HEK293 (cell line): ENCODE data around the gene ACCSL.

Experiments
- CTCF ChIA-PET: fragments of 350-600 bp; formaldehyde crosslinking; extraction: SDS; loops from one replicate; lab custom pipeline; 2021; ENCODE audit warnings: antibody characterized with exemption; lab: Yijun Ruan, JAX
- POLR2A ChIA-PET: fragments of 300-600 bp; formaldehyde crosslinking; extraction: SDS; loops from one replicate; lab custom pipeline; 2020; ENCODE audit warnings: antibody characterized with exemption, inconsistent platforms; lab: Yijun Ruan, JAX
- H3K27ac ChIP-seq: fragments of 200-500 bp; sonication (Bioruptor generic); 2 replicates; pipeline ENCODE4 v1.5.1; 2014; ENCODE audit warnings: low read depth, low read length, control low read depth, inconsistent platforms; ENCODE audit errors: extremely low read depth
- H3K36me3 ChIP-seq, 2 experiments: fragments of 200-500 bp in 1 of 2; sonication (Bioruptor generic) in 1 of 2; 1 replicate in 1 of 2; 2 replicates in 1 of 2; pipeline ENCODE4 v1.5.1; 2014 to 2017; ENCODE audit warnings: inconsistent platforms in 2 of 2, low read length in 2 of 2; ENCODE audit not compliant: control insufficient read depth in 2 of 2, insufficient read depth in 1 of 2
- H3K4me1 ChIP-seq: fragments of 200-500 bp; sonication (Bioruptor generic); 2 replicates; pipeline ENCODE4 v1.5.1; 2014; ENCODE audit warnings: mild to moderate bottlenecking, low read length, inconsistent platforms; ENCODE audit not compliant: control insufficient read depth, insufficient read depth
- H3K4me3 ChIP-seq: 2 replicates; pipeline ENCODE4 v1.5.1; 2011; ENCODE audit warnings: low read depth, mild to moderate bottlenecking, control low read depth, low read length, moderate library complexity
- H3K9me3 ChIP-seq: fragments of 200-500 bp; sonication (Bioruptor generic); 2 replicates; pipeline ENCODE4 v1.5.1; 2014; ENCODE audit warnings: low read depth, low read length, inconsistent platforms; ENCODE audit not compliant: control insufficient read depth, insufficient read depth
- BCL11A ChIP-seq: fragments of 450-650 bp; formaldehyde crosslinking; IDR thresholded peaks from 2 replicates; pipeline ENCODE4 v1.5.1; 2016; ENCODE audit warnings: low read depth, missing biosample characterization, missing genetic modification characterization
- EGR2 ChIP-seq: fragments of 450-650 bp; formaldehyde crosslinking; IDR thresholded peaks from 2 replicates; pipeline ENCODE4 v1.5.1; 2016; ENCODE audit warnings: low read depth, missing biosample characterization, missing genetic modification characterization
- GLIS1 ChIP-seq: fragments of 450-650 bp; formaldehyde crosslinking; IDR thresholded peaks from 2 replicates; pipeline ENCODE4 v1.5.1; 2016; ENCODE audit warnings: missing biosample characterization, missing genetic modification characterization
- GLIS2 ChIP-seq: fragments of 450-650 bp; formaldehyde crosslinking; IDR thresholded peaks from 2 replicates; pipeline ENCODE4 v1.5.1; 2016; ENCODE audit warnings: missing biosample characterization, missing genetic modification characterization
- HOXC10 ChIP-seq: sonication (generic); formaldehyde crosslinking; IDR thresholded peaks from 2 replicates; pipeline ENCODE4 v1.8.1; 2023; ENCODE audit warnings: mild to moderate bottlenecking, missing genetic modification reagents
- KLF10 ChIP-seq: fragments of 450-650 bp; IDR thresholded peaks from 2 replicates; pipeline ENCODE4 v1.5.1; 2018; ENCODE audit warnings: missing biosample characterization, mild to moderate bottlenecking, missing genetic modification characterization
- KLF9 ChIP-seq: fragments of 450-650 bp; formaldehyde crosslinking; IDR thresholded peaks from 2 replicates; pipeline ENCODE4 v1.5.1; 2016; ENCODE audit warnings: missing biosample characterization, missing genetic modification characterization, low read depth
- OVOL3 ChIP-seq: fragments of 450-650 bp; formaldehyde crosslinking; IDR thresholded peaks from 2 replicates; pipeline ENCODE4 v1.5.1; 2016; ENCODE audit warnings: missing biosample characterization, missing genetic modification characterization
- SCRT2 ChIP-seq: fragments of 450-650 bp; formaldehyde crosslinking; IDR thresholded peaks from 2 replicates; pipeline ENCODE4 v1.5.1; 2016; ENCODE audit warnings: missing biosample characterization, missing genetic modification characterization
- SP2 ChIP-seq: fragments of 450-650 bp; formaldehyde crosslinking; IDR thresholded peaks from 2 replicates; pipeline ENCODE4 v1.5.1; 2016; ENCODE audit warnings: missing biosample characterization, missing genetic modification characterization
- SP3 ChIP-seq: fragments of 450-650 bp; formaldehyde crosslinking; IDR thresholded peaks from 2 replicates; pipeline ENCODE4 v1.5.1; 2016; ENCODE audit warnings: missing biosample characterization, missing genetic modification characterization
- ZBTB20 ChIP-seq: fragments of 450-650 bp; formaldehyde crosslinking; IDR thresholded peaks from 2 replicates; pipeline ENCODE4 v1.5.1; 2016; ENCODE audit warnings: missing biosample characterization, missing genetic modification characterization
- ZBTB48 ChIP-seq: fragments of 450-650 bp; formaldehyde crosslinking; IDR thresholded peaks from 2 replicates; pipeline ENCODE4 v1.5.1; 2016; ENCODE audit warnings: missing biosample characterization, missing genetic modification characterization
- ZFHX2 ChIP-seq: fragments of 450-650 bp; formaldehyde crosslinking; conservative IDR thresholded peaks from 2 replicates; pipeline ENCODE4 v1.5.1; 2016; ENCODE audit warnings: missing biosample characterization, missing genetic modification characterization
- ZNF138 ChIP-seq: fragments of 450-650 bp; formaldehyde crosslinking; IDR thresholded peaks from 2 replicates; pipeline ENCODE4 v1.5.1; 2016; ENCODE audit warnings: missing biosample characterization, missing genetic modification characterization, borderline replicate concordance
- ZNF155 ChIP-seq: fragments of 450-650 bp; formaldehyde crosslinking; IDR thresholded peaks from 2 replicates; pipeline ENCODE4 v1.5.1; 2016; ENCODE audit warnings: missing biosample characterization, missing genetic modification characterization
- ZNF202 ChIP-seq: fragments of 450-650 bp; formaldehyde crosslinking; IDR thresholded peaks from 2 replicates; pipeline ENCODE4 v1.5.1; 2016; ENCODE audit warnings: missing biosample characterization, missing genetic modification characterization, borderline replicate concordance
- ZNF335 ChIP-seq: fragments of 450-650 bp; formaldehyde crosslinking; conservative IDR thresholded peaks from 2 replicates; pipeline ENCODE4 v1.5.1; 2016; ENCODE audit warnings: missing biosample characterization, missing genetic modification characterization
- ZNF416 ChIP-seq: fragments of 450-650 bp; formaldehyde crosslinking; IDR thresholded peaks from 2 replicates; pipeline ENCODE4 v1.5.1; 2016; ENCODE audit warnings: missing biosample characterization, missing genetic modification characterization
- ZNF610 ChIP-seq: fragments of 450-650 bp; formaldehyde crosslinking; IDR thresholded peaks from 2 replicates; pipeline ENCODE4 v1.5.1; 2016; ENCODE audit warnings: missing biosample characterization, missing genetic modification characterization, borderline replicate concordance
- ZNF660 ChIP-seq: fragments of 450-650 bp; IDR thresholded peaks from 2 replicates; pipeline ENCODE4 v1.5.1; 2018; ENCODE audit warnings: missing biosample characterization, mild to moderate bottlenecking, missing genetic modification characterization
- ZNF76 ChIP-seq: fragments of 450-650 bp; formaldehyde crosslinking; IDR thresholded peaks from 2 replicates; pipeline ENCODE4; 2016; ENCODE audit warnings: low read depth, missing biosample characterization, missing genetic modification characterization, borderline replicate concordance
- ZNF776 ChIP-seq: fragments of 450-650 bp; formaldehyde crosslinking; IDR thresholded peaks from 2 replicates; pipeline ENCODE4 v1.5.0; 2017; ENCODE audit warnings: missing biosample characterization, missing genetic modification characterization, borderline replicate concordance
- ZNF777 ChIP-seq: fragments of 450-650 bp; formaldehyde crosslinking; IDR thresholded peaks from 2 replicates; pipeline ENCODE4 v1.5.1; 2017; ENCODE audit warnings: missing biosample characterization, missing genetic modification characterization, borderline replicate concordance
- TF ChIP-seq, protein P1 (sequence below): fragments of 450-650 bp; formaldehyde crosslinking; IDR thresholded peaks from 2 replicates; pipeline ENCODE4 v1.5.1; 2016; ENCODE audit warnings: missing biosample characterization, missing genetic modification characterization
- TF ChIP-seq, protein P2 (sequence below): fragments of 450-650 bp; formaldehyde crosslinking; conservative IDR thresholded peaks from 2 replicates; pipeline ENCODE4 v1.5.1; 2016; ENCODE audit warnings: low read depth, missing biosample characterization, missing genetic modification characterization
- TF ChIP-seq, protein P3 (sequence below): fragments of 450-650 bp; formaldehyde crosslinking; IDR thresholded peaks from 2 replicates; pipeline ENCODE4 v1.5.1; 2016; ENCODE audit warnings: missing biosample characterization, missing genetic modification characterization

The ACCSL gene

DNA sequence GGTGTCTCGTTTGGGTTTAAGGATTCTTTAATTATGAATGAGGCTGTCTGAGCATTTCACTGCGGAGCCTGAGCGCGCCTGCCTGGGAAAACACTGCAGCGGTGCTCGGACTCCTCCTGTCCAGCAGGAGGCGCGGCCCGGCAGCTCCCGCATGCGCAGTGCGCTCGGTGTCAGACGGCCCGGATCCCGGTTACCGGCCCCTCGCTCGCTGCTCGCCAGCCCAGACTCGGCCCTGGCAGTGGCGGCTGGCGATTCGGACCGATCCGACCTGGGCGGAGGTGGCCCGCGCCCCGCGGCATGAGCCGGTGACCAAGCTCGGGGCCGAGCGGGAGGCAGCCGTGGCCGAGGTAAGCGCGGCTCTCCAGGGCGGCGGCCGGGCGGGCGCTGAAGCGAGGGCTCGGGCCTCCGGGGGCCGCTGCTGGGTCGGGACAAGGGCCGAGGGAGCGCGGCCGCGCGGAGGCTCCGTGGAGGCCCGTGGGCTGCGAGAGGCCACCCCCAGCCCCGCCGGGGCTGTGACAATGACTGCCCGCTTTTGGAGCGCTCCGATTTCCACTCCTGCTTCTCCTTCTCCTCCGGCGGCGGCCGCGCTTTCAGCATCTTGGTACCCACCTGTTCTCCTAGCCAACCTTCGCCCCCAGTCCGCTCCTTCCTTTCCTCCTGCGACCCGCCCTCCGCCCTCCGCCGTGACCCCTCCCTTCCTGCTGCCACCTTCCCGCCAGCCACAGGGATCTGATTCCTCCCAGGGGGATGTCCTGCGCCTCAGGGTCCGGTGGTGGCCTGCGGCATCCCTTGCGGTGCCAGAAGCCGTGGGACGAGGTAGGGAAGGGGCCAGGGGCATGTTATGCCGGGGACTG lies 48.0 kb downstream of the ACCSL start, which contains the start of gene EXT2 (continued):
- TF ChIP-seq ZNF777 (0 out of 2 replicates have a peak, but pooled peaks have one; percentile 36), ZNF202 (tag by site-specific recombination) (no peak), ZNF660 (tag by site-specific recombination) (peak; percentile 66; the same call in 1 of the 2 replicates), GLIS1 (tag by site-specific recombination) (peak; percentile 22; the same call in 1 of the 2 replicates), ZNF610 (tag by site-specific recombination) (no peak), EGR2 (peak; percentile 78), BCL11A (tag by site-specific recombination) (no peak), SP2 (tag by site-specific recombination) (peak; percentile 68), GLIS2 (tag by site-specific recombination) (peak; percentile 41; the same call in 1 of the 2 replicates), ZBTB48 (0 out of 2 replicates have a peak, but pooled peaks have one; percentile 71), ZNF155 (no peak), ZNF76 (0 out of 2 replicates have a peak, but pooled peaks have one; percentile 32), ZNF416 (tag by site-specific recombination) (no peak), ZFHX2 (peak; percentile 64), SP3 (tag by site-specific recombination) (peak; percentile 79), ZNF138 (tag by site-specific recombination) (no peak), HOXC10 (CRISPR knock-in tag) (0 out of 2 replicates have a peak, but pooled peaks have one; percentile 28), SCRT2 (tag by site-specific recombination) (peak; percentile 50; the same call in 1 of the 2 replicates)
- TF ChIP-seq, all 188 proteins: peak for 19

DNA sequence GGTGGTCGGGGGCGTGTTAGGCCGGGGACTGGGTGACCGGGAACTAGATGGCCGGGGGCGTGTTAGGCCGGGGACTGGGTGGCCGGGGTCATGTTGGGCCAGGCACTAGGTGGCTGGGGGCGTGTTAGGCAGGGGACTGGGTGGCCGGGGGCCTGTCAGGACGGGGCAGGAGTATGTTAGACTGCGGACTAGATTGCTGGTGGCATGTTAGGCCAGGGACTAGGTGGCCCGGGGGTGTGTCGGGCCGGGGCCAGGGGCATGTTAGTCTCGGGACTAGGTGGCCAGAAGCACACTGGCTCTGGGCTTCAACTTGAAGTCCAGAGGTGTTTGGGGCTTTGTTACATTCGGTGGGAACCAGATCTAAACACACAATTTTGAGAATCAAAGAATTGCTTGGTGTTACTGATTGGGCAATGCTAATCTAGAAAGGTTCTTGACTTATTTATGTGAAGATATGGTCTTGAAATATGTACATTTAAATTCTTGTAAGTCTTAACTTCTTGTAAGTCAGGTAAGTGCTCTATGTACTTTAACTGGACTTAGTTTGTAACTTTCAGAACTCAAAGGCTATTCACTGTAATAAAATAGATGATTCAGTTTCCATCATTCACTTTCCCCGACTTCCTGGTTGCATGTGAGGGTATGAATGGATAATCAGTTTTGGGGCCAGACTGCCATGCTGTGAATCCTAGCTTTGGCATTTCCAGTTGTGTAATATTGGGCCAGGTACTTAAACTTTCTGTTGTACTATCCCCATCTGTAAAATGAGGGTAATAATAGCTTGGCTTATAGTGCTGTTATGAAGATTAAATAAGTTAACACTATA lies 48.8 kb downstream of the ACCSL start:
- CTCF ChIA-PET: interaction anchor here (0.8 kb wide), 1 partner anchor 14 kb away, joined by 7 read pairs; no protein-coding TSS in a partner anchor

More for the DNA sequence above, 48.8 kb downstream of the ACCSL start:
- TF ChIP-seq ZBTB20 (tag by site-specific recombination) (peak; percentile 55), ZNF776 (no peak), OVOL3 (tag by site-specific recombination) (no peak), ZNF660 (tag by site-specific recombination) (peak; percentile 61; the same call in 1 of the 2 replicates), KLF9 (tag by site-specific recombination) (peak; percentile 45), ZNF335 (tag by site-specific recombination) (peak; percentile 95), KLF10 (tag by site-specific recombination) (peak; percentile 51; the same call in 1 of the 2 replicates), SP2 (tag by site-specific recombination) (0 out of 2 replicates have a peak, but pooled peaks have one; percentile 7)
- TF ChIP-seq, protein P1, sequence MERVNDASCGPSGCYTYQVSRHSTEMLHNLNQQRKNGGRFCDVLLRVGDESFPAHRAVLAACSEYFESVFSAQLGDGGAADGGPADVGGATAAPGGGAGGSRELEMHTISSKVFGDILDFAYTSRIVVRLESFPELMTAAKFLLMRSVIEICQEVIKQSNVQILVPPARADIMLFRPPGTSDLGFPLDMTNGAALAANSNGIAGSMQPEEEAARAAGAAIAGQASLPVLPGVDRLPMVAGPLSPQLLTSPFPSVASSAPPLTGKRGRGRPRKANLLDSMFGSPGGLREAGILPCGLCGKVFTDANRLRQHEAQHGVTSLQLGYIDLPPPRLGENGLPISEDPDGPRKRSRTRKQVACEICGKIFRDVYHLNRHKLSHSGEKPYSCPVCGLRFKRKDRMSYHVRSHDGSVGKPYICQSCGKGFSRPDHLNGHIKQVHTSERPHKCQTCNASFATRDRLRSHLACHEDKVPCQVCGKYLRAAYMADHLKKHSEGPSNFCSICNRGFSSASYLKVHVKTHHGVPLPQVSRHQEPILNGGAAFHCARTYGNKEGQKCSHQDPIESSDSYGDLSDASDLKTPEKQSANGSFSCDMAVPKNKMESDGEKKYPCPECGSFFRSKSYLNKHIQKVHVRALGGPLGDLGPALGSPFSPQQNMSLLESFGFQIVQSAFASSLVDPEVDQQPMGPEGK (tag by site-specific recombination): peak; percentile 45; the same call in 1 of the 2 replicates
- TF ChIP-seq, protein P2, sequence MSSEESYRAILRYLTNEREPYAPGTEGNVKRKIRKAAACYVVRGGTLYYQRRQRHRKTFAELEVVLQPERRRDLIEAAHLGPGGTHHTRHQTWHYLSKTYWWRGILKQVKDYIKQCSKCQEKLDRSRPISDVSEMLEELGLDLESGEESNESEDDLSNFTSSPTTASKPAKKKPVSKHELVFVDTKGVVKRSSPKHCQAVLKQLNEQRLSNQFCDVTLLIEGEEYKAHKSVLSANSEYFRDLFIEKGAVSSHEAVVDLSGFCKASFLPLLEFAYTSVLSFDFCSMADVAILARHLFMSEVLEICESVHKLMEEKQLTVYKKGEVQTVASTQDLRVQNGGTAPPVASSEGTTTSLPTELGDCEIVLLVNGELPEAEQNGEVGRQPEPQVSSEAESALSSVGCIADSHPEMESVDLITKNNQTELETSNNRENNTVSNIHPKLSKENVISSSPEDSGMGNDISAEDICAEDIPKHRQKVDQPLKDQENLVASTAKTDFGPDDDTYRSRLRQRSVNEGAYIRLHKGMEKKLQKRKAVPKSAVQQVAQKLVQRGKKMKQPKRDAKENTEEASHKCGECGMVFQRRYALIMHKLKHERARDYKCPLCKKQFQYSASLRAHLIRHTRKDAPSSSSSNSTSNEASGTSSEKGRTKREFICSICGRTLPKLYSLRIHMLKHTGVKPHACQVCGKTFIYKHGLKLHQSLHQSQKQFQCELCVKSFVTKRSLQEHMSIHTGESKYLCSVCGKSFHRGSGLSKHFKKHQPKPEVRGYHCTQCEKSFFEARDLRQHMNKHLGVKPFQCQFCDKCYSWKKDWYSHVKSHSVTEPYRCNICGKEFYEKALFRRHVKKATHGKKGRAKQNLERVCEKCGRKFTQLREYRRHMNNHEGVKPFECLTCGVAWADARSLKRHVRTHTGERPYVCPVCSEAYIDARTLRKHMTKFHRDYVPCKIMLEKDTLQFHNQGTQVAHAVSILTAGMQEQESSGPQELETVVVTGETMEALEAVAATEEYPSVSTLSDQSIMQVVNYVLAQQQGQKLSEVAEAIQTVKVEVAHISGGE (tag by site-specific recombination): peak; percentile 51; the same call in 1 of the 2 replicates
- TF ChIP-seq, protein P3, sequence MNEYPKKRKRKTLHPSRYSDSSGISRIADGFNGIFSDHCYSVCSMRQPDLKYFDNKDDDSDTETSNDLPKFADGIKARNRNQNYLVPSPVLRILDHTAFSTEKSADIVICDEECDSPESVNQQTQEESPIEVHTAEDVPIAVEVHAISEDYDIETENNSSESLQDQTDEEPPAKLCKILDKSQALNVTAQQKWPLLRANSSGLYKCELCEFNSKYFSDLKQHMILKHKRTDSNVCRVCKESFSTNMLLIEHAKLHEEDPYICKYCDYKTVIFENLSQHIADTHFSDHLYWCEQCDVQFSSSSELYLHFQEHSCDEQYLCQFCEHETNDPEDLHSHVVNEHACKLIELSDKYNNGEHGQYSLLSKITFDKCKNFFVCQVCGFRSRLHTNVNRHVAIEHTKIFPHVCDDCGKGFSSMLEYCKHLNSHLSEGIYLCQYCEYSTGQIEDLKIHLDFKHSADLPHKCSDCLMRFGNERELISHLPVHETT (tag by site-specific recombination): no peak
- H3K27ac ChIP-seq: no peak overlapping the region
- H3K4me3 ChIP-seq: peak overlapping the region; percentile 95
- H3K36me3 ChIP-seq: peaks cover 0 to 11% of the 10 kb centered on the region in 2 experiments; a peak in 1 of 3 replicates
- H3K9me3 ChIP-seq: no peaks in the 10 kb centered on the region
- H3K4me1 ChIP-seq: no peaks in the 10 kb centered on the region
- POLR2A ChIA-PET: no interaction called here
